GM12874 (cell line): Measurements from ENCODE around the gene ETV6.

ENCODE experiments used
- CTCF ChIP-seq: IDR thresholded peaks from 2 replicates; pipeline ENCODE4 v1.5.1; 2011; ENCODE audit warnings: low read depth, mild to moderate bottlenecking, control low read depth, low read length, moderate library complexity; ENCODE audit not compliant: insufficient read depth

ETV6 gene

GRCh38 chr12:11697131-11697530 is 47.7 kb downstream of the ETV6 start:
- TF ChIP-seq CTCF, result no peak

GRCh38 chr12:11697670-11698387 is 48.4 kb downstream of the ETV6 start:
- TF ChIP-seq CTCF, result no peak

- TF ChIP-seq CTCF, result no peak
Measured at GRCh38 chr12:11698729-11699128, 49.3 kb downstream of the ETV6 start.

- no peak for TF ChIP-seq CTCF
Measured at GRCh38 chr12:11701433-11701832, 52.0 kb downstream of the ETV6 start.

GRCh38 chr12:11702959-11703358 is 53.5 kb downstream of the ETV6 start:
- TF ChIP-seq CTCF, result no peak

- TF ChIP-seq CTCF, result no peak
Measured at GRCh38 chr12:11703378-11703777, 53.9 kb downstream of the ETV6 start.

- no peak for TF ChIP-seq CTCF
Measured at GRCh38 chr12:11704089-11704488, 54.6 kb downstream of the ETV6 start.
